OCI-LY3 (cell line): ENCODE results near the gene ELL3.

Source experiments
- EZH2phosphoT487 ChIP-seq: fragments of 200-600 bp; shearing (Covaris generic); IDR thresholded peaks from 2 replicates; pipeline ENCODE4 v1.6.1; 2018; ENCODE audit warnings: antibody characterized with exemption, mixed run types, low read depth
- TF ChIP-seq, protein P1 (sequence below): fragments of 200-600, 300-600 bp; sonication (generic); IDR thresholded peaks from 2 replicates; pipeline ENCODE4 v1.5.1; 2014; ENCODE audit warnings: antibody characterized with exemption, low read length, low read depth

DNA sequence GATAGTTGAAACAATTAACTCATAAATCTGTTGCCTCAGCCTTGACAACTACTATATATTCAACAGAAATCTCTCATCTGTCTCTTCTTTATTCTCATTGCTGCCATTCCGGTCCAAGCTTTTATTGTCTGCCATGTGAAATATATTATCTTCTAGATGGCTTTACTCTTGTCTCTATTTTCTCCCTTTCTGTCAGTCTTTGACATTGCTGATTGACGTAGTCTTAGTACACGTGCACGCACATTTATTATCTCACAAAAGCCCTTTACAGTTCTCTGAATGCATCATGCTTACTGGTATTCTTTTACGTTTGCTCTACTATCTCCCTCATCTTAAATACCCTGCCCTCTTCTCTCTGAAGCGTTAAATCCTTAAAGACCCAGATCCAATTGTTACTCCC, 24.9 kb downstream of the ELL3 start:
- TF ChIP-seq, protein P1, sequence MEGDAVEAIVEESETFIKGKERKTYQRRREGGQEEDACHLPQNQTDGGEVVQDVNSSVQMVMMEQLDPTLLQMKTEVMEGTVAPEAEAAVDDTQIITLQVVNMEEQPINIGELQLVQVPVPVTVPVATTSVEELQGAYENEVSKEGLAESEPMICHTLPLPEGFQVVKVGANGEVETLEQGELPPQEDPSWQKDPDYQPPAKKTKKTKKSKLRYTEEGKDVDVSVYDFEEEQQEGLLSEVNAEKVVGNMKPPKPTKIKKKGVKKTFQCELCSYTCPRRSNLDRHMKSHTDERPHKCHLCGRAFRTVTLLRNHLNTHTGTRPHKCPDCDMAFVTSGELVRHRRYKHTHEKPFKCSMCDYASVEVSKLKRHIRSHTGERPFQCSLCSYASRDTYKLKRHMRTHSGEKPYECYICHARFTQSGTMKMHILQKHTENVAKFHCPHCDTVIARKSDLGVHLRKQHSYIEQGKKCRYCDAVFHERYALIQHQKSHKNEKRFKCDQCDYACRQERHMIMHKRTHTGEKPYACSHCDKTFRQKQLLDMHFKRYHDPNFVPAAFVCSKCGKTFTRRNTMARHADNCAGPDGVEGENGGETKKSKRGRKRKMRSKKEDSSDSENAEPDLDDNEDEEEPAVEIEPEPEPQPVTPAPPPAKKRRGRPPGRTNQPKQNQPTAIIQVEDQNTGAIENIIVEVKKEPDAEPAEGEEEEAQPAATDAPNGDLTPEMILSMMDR = no peak
- no peak for TF ChIP-seq EZH2phosphoT487
